Tibial nerve (tissue), 3 donors: ENCODE results near the gene CSNK1D.

Experiments used
- CTCF ChIP-seq, 5 experiments: fragments of 200-600 bp in 3 of 5; fragments of 450-650 bp in 2 of 5; sonication (generic) in 3 of 5; IDR thresholded peaks; one replicate each; pipeline ENCODE4 v1.5.1; 2016 to 2019; ENCODE audit warnings: antibody characterized with exemption in 5 of 5, mild to moderate bottlenecking in 3 of 5, moderate library complexity in 2 of 5
- POLR2A ChIP-seq, 2 donors: fragments of 450-650 bp; IDR thresholded peaks; one replicate each; pipeline ENCODE4 v1.6.1; 2017; ENCODE audit warnings: antibody characterized with exemption in 2 of 2, mild to moderate bottlenecking in 2 of 2, moderate library complexity in 2 of 2

DNA sequence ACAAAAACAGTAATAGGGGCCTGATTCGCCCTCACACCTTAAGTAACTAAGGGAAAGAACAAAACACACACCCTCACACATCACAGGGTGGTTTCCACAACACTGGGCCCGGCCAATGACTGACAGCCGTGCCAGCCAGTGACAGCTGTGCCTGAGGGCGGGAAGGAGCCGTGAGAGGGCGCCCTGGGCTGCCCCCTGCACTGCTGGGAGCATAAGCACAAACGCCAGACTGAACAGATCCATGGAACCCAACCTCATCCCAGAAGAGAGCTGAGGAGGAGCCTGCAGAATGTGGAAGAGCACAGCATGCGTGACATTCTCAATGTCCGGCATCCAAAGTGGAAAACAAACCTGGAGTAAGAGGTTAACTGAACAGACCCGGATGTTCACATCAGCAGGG lies 16.0 kb downstream of the CSNK1D start:
- TF ChIP-seq CTCF (IDR thresholded peaks at IDR 0.05) = no peak
- TF ChIP-seq POLR2A (IDR thresholded peaks at IDR 0.05) = no peak
